ENCODE data around the gene GPR156.

The GPR156 gene

DNA sequence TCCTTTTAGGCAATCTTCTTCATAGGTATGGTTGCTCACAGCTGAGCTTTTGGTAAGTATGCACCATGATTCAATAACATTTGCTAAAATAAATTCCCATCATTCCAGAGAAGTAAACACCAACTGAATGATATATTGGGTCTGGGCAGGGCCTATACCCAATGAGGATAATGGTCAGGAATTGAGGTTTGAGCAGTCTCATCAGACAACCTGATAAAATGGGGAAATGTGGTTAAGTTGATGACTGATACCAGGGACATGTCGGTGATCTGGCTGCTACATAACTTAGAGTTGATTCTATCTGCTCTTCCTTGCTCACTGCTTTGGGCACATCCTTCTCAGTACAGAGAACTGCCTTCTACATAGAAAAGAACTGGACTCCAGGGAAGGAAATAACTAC, 92.9 kb downstream of the GPR156 start:
- H3K4me1 ChIP-seq = no peaks in the 10 kb centered on the region
- TF ChIP-seq, protein P1, sequence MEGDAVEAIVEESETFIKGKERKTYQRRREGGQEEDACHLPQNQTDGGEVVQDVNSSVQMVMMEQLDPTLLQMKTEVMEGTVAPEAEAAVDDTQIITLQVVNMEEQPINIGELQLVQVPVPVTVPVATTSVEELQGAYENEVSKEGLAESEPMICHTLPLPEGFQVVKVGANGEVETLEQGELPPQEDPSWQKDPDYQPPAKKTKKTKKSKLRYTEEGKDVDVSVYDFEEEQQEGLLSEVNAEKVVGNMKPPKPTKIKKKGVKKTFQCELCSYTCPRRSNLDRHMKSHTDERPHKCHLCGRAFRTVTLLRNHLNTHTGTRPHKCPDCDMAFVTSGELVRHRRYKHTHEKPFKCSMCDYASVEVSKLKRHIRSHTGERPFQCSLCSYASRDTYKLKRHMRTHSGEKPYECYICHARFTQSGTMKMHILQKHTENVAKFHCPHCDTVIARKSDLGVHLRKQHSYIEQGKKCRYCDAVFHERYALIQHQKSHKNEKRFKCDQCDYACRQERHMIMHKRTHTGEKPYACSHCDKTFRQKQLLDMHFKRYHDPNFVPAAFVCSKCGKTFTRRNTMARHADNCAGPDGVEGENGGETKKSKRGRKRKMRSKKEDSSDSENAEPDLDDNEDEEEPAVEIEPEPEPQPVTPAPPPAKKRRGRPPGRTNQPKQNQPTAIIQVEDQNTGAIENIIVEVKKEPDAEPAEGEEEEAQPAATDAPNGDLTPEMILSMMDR (IDR thresholded peaks at IDR 0.05; ENCODE audit: low read depth, low read length) = no peak
- no peaks in the 10 kb centered on the region for H3K36me3 ChIP-seq
- no peak overlapping the region for H3K4me3 ChIP-seq (ENCODE audit: low read depth, low read length)
- H3K27me3 ChIP-seq = no peaks in the 10 kb centered on the region
- H3K9me3 ChIP-seq = no peaks in the 10 kb centered on the region
- no peak for DNase-seq

DNA sequence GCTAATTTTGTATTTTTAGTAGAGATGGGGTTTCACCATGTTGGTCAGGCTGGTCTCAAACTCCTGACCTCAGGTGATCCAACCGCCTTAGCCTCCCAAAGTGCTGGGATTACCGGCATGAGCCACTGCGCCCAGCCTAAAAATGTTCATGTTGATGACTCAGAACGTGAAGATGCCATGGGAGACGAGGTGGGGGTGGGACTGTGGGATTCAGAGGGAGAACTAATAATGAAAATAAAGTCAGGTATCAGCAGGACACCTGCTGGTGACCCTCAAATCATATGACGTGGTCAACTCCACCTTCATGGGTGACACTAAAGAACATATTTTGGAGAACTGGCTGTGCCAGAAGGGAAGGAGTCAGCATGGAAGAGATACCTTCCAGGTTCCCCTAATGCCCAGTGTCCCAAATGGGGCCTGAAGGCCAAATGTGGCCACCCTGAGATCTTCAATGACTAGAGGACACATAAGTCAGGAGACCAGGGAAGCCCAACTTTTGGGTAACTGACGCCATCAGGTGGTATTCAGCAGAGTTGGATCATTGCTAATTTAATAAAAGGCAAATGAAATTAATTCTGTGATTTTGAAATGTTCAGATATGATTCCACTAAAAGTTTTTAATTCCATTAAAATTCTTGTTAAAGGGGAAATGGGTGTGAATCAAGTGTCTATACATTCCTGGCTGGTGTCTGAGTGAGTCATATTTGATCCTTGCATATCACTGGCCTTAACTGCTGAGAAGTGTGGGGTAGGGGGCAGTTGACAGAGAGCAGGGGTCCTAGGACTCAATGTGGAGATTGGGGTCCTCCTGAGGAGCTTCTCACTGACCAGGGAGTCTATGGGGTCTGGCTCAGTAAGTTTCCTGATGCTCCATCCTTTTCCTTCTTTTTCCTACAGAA, 102.2 kb downstream of the GPR156 start:
- Histone ChIP-seq H3K9me3 (no peaks in the 10 kb centered on the region), H3K4me1 (no peaks in the 10 kb centered on the region), H3K36me3 (no peaks in the 10 kb centered on the region), H3K27me3 (no peaks in the 10 kb centered on the region; the same call in 1 of the 2 replicates), H3K4me3 (ENCODE audit: low read depth, low read length) (no peak overlapping the region)
- TF ChIP-seq, protein P1 (IDR thresholded peaks at IDR 0.05; ENCODE audit: low read depth, low read length) = 0 out of 2 replicates have a peak, but pooled peaks have one; percentile 3
- no peak for DNase-seq

DNA sequence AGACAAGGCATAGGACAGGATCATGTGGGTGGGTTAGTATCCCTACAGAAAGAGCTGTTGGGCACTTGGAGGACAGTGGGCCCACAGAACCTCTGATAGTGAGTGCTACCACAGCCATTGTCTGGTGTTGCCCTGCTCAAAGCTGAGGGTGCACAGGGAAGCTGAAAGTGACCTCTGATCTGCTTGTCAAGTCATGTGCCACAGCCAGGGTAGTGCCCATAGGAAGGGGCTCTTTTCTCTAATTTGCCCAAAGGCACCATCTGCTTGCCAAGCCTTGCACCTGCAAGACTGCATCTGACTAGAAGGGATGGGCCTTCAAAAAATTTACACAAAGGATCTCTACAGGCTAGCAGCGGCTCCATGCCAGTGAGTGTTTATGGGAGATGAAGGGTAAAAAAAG, 103.4 kb downstream of the GPR156 start:
- H3K4me3 ChIP-seq (ENCODE audit: low read depth, low read length) = no peak overlapping the region
- H3K27me3 ChIP-seq = no peaks in the 10 kb centered on the region; the same call in 1 of the 2 replicates
- no peaks in the 10 kb centered on the region for H3K36me3 ChIP-seq
- TF ChIP-seq, protein P1 (IDR thresholded peaks at IDR 0.05; ENCODE audit: low read depth, low read length) = no peak
- H3K9me3 ChIP-seq = no peaks in the 10 kb centered on the region
- no peaks in the 10 kb centered on the region; the same call in 1 of the 2 replicates for H3K4me1 ChIP-seq
- DNase-seq = no peak

DNA sequence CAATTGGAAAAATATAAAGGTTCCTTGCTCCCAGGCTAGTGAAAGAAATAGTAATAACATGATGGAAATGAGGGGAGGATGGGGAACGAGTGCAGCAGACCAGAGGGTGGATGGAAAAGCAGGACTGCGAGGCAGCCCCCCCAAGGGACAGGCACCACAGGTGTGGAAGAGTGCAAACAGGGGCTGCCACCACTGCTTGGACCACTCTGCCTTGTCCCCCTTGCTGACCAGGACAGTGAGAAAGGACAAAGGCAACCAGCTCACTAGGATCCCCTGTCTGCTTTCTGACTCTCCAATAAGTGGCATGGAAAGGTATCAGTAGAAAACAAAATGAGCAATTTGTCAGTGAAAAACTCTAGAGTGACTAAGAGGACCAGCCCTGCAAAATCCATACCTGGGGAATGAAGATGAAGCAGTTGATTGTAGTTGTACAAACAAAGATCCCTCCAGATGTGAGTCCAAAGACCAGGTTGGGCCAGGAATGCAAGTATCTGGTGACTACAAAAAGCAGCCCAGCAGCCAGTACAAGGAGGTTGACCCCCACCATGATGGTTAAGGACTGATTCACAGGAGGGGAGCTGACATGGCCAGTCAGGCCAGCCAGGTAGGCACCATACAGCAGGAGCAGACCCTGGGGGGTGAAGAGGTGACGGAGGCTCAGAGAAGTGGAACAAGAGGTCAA, 104.2 kb downstream of the GPR156 start:
- H3K4me1 ChIP-seq = no peaks in the 10 kb centered on the region; the same call in 1 of the 2 replicates
- no peaks in the 10 kb centered on the region for H3K9me3 ChIP-seq
- no peak for DNase-seq
- H3K36me3 ChIP-seq = no peaks in the 10 kb centered on the region
- H3K4me3 ChIP-seq (ENCODE audit: low read depth, low read length) = no peak overlapping the region
- H3K27me3 ChIP-seq = no peaks in the 10 kb centered on the region
- TF ChIP-seq, protein P1 (IDR thresholded peaks at IDR 0.05; ENCODE audit: low read depth, low read length) = no peak

DNA sequence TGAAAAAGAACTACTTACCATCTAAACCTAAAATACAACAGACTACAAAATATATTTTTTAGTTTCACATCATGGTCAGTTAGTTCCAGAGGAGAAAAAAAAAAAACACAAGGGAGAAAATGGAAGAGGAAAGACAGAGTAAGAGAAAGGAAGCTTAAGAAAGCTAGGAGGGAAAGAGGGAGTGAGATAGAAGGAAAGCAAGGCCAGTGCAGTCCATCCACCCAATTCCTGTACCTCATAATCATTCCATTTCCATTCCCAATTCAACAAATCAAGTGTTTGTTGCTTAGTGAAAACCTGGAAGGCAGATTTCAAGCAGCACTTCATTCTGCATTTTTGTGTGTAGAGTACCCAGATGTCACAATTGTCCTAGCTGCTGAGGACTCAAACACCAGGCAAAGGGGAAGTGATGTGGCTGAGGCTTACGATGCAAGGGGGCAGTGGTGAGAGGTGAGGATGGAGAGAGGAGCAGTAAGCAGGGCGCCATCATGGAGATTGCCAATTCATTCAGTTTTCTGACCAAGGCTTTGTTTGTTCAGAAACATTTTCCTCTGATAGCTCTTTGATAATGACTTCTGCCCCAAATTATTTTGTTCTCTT, 107.2 kb downstream of the GPR156 start:
- no peaks in the 10 kb centered on the region for H3K36me3 ChIP-seq
- DNase-seq = no peak
- no peaks in the 10 kb centered on the region for H3K27me3 ChIP-seq
- H3K4me1 ChIP-seq = no peaks in the 10 kb centered on the region; the same call in 1 of the 2 replicates
- no peaks in the 10 kb centered on the region for H3K9me3 ChIP-seq
- H3K4me3 ChIP-seq (ENCODE audit: low read depth, low read length) = no peak overlapping the region
- TF ChIP-seq, protein P1 (IDR thresholded peaks at IDR 0.05; ENCODE audit: low read depth, low read length) = no peak

All from BE2C (cell line).